ENCODE results near the gene PYCARD.
A peak's percentile ranks its signal among the peaks of the same experiment; 100 is the strongest.
"Not testable (repeated sequence)": the region's sequence is repeated elsewhere in the genome, so short reads cannot be mapped to it uniquely, and the experiment has no call there.

Gene PYCARD

GRCh38 chr16:31189412-31189778 is 13.2 kb downstream of the PYCARD start:
- DNase-seq: no peak

- DNase-seq: no peak
Observed at GRCh38 chr16:31188450-31189411, 13.8 kb downstream of the PYCARD start.

DNA sequence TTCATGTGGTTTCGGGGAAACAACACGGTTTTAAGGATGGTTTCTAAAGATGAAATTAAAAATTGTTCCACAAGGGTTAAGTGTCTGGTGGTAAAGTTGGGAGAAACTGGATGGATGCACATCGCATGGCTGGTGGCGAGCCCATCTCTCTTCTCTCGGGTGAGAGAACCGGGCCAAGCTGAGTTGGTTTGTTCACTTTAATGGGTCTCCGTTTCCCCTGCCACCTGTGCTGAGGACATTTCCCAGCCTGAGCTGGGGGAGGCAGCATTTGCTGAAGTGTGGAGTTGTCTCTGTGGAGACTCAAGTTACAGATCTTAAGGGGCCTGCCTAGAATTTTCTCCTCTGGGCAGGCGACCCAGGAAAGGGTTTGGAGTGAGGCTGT is 14.8 kb downstream of the PYCARD start:
- no peak for DNase-seq

GRCh38 chr16:31186930-31187807 is 15.4 kb downstream of the PYCARD start:
- no peak for DNase-seq

DNA sequence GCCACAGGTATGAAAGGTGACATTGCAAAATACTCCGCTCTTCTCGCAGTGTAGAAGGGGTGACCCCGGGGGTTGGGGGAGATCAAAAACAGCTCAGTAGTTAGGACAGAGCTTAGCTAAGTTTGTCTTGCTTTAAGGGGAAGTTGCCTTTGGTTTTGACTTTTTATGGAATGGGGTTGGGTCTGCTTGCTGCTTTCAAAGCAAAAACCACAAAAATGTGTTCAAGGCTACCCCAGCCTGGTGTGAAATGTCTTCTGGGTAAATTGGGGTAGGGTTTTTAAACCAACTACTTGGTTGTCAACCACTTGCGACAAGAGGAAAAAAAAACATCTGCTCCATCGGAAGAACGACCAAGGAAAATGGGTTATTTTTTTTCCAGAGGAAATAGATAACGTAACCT is 16.4 kb downstream of the PYCARD start:
- DNase-seq: no peak

GRCh38 chr16:31185339-31185738 is 17.2 kb downstream of the PYCARD start:
- DNase-seq: no peak

- DNase-seq: no peak
Observed at GRCh38 chr16:31184888-31185287, 17.7 kb downstream of the PYCARD start.

- DNase-seq: no peak
Observed at GRCh38 chr16:31183432-31184428, 18.8 kb downstream of the PYCARD start.

GRCh38 chr16:31182391-31182790 is 20.2 kb downstream of the PYCARD start:
- DNase-seq: no peak

- DNase-seq: no peak
Observed at GRCh38 chr16:31181102-31181830, 21.3 kb downstream of the PYCARD start.

DNA sequence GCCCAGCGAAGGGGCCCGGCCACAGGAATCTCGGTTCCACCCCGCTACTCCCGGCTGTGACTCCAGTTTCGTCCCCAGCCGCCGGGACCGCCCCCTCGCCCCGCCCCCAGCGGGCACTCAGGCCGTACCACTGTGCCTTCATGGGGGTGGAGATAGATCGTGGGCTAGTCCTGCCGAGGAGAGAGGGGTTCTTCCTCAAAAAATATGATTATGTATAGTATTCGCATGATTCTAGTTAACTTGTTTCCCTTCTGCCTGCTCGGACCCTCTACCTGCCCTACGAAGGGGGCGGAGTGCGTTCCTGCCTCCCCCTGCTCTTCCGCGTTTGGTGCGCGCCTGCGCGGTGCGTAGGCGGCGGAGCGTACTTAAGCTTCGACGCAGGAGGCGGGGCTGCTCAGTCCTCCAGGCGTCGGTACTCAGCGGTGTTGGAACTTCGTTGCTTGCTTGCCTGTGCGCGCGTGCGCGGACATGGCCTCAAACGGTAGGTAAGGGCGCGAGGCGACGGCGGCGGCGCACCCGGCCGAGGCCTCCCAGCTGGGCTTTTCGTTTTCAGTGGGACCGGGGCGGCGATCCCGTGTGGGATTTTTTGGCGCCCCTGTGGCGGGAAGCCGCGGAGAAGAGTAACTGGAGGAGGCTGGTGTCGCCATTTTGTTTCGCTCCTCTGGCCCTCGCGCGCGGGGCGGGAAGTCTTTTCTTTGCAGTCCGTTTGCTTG is 22.7 kb downstream of the PYCARD start, which contains the start of gene FUS:
Gene FUS, plus strand, starts transcription at position 393 of the 713 bp plus-strand sequence. Its CDS starts 76 bp downstream, at position 469.
- DNase-seq: peak; percentile 86

- DNase-seq: no peak
Observed at GRCh38 chr16:31179219-31179746, 23.3 kb downstream of the PYCARD start.

DNA sequence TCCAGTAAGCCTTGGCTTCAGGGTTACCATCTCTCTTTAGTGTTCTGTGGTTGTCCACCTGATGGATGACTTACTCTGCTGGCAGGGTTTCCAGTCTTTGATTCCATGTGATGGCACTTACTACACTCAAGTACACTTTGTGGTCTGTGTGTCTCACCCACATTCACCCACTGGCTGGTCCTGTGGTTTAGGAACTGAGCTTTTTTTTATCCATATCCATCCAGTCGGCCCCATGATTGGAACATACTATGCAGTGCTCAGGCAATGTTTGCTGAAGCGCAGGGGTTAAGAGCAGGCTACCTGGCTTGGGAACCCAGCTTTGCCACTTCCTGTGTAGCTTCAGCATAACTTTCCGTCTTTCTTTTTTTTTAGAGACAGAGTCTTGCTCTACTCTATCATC is 25.4 kb downstream of the PYCARD start:
- DNase-seq: peak; percentile 37

DNA sequence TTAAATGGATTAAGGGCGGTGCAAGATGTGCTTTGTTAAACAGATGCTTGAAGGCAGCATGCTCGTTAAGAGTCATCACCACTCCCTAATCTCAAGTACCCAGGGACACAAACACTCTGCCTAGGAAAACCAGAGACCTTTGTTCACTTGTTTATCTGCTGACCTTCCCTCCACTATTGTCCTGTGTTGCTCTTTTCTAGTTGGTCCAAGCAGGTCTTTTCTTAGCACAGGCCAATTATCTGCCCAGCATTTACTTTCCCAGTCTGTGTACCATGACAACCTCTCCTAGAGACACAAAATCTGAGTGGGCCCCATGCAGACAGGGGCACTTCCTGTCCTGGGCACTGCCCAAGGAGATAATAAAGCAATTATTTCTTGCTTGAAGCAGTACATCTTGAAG is 32.5 kb downstream of the PYCARD start:
- DNase-seq: not testable (repeated sequence)

DNA sequence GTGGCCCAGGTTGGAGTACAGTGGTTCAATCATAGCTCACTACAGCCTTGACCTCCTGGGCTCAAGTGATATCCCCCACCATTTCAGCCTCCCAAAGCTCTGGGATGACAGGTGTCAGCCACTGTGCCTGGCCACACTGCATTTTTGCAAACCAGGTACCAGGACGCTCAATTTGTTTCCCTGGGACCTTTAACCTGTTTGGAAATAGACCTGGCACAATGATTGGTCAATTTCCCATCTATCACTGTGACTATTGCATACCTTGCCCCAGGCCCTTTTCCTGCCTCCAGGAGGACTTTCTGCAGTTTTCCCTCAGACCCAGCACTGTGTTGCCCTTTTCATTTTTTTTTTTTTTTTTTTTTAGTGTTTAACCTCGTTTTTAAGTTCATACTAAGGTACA is 33.7 kb downstream of the PYCARD start:
- no peak for DNase-seq

DNA sequence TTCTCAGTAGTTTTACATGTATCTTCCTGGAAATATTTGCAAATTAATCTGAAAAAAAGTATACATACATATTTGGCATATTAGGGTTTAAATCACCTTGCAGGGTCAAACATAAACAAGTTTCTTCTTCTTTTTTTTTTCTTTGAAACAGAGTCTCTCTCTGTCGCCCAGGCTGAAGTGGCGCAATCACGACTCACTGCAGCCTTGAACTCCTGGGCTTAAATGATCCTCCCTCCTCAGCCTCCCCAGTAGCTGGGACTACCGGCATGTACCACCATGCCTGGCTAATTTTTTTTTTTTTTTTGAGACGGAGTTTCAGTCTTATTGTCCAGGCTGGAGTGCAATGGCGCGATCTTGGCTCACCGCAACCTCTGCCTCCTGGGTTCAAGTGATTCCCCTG is 35.2 kb downstream of the PYCARD start:
- no peak for DNase-seq

DNA sequence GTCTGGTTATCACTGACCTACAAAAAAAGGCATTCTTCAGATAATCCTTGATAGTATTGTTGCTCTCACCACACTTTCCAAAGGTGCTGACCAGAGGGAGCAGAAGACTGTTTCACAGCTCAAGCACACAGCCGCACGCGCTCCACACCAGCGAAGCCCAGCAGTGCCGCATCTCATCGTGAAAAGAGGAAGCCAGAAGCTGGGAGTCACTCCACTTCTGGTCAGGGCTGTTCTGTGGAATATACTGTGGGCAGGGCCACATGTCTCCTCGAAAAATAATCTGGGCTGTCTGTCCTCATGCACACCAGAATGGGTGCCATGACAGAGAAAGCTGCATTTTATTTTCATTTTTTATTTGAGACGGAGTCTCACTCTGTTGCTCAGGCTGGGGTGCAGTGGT is 45.4 kb downstream of the PYCARD start:
- no peak for DNase-seq

Measured in activated effector memory CD4-positive, alpha-beta T cell treated with Interleukin-2 at 50 U/mL for 16 hours (primary cell).